GM21390 (cell line): ENCODE measurements around the gene EVA1C.
"Not testable (repeated sequence)": the region's sequence is repeated elsewhere in the genome, so short reads cannot be mapped to it uniquely, and the experiment has no call there.

Experiments used
- ATAC-seq: cut with Tn5 transposase; IDR thresholded peaks from one replicate; pipeline ENCODE4 v1.9.1; 2021; ENCODE audit not compliant: unreplicated experiment

EVA1C gene

GRCh38 chr21:32459972-32460371 lies 47.5 kb downstream of the EVA1C start:
- no peak for ATAC-seq

- ATAC-seq = no peak
Observed at GRCh38 chr21:32461503-32461902, 49.0 kb downstream of the EVA1C start.

GRCh38 chr21:32462564-32462963 lies 50.1 kb downstream of the EVA1C start:
- ATAC-seq = not testable (repeated sequence)

- no peak for ATAC-seq
Observed at GRCh38 chr21:32463367-32463766, 50.9 kb downstream of the EVA1C start.

- ATAC-seq = no peak
Observed at GRCh38 chr21:32463889-32464300, 51.4 kb downstream of the EVA1C start.

GRCh38 chr21:32467291-32467690 lies 54.8 kb downstream of the EVA1C start:
- no peak for ATAC-seq

- no peak for ATAC-seq
Observed at GRCh38 chr21:32468681-32469111, 56.2 kb downstream of the EVA1C start.

- no peak for ATAC-seq
Observed at GRCh38 chr21:32469628-32470027, 57.1 kb downstream of the EVA1C start.

GRCh38 chr21:32470206-32470605 lies 57.7 kb downstream of the EVA1C start:
- no peak for ATAC-seq

GRCh38 chr21:32472890-32473765 lies 60.6 kb downstream of the EVA1C start:
- no peak for ATAC-seq

- ATAC-seq = no peak
Observed at GRCh38 chr21:32474179-32475059, 61.9 kb downstream of the EVA1C start.

GRCh38 chr21:32475162-32475812 lies 62.8 kb downstream of the EVA1C start:
- no peak for ATAC-seq

GRCh38 chr21:32476661-32477423 lies 64.3 kb downstream of the EVA1C start:
- ATAC-seq = no peak

- no peak for ATAC-seq
Observed at GRCh38 chr21:32477424-32477745, 64.9 kb downstream of the EVA1C start.

GRCh38 chr21:32481875-32482408 lies 69.4 kb downstream of the EVA1C start:
- ATAC-seq = no peak

- ATAC-seq = no peak
Observed at GRCh38 chr21:32482565-32483292, 70.2 kb downstream of the EVA1C start.

GRCh38 chr21:32483293-32483595 lies 70.7 kb downstream of the EVA1C start:
- no peak for ATAC-seq

- ATAC-seq = no peak
Observed at GRCh38 chr21:32484706-32485380, 72.3 kb downstream of the EVA1C start.

GRCh38 chr21:32492376-32492775 lies 79.9 kb downstream of the EVA1C start:
- no peak for ATAC-seq
